HepG2 (cell line): Measurements from ENCODE around the gene RBP2. TPM values are rescaled to one million over a fixed set of nuclear protein-coding genes. Genes with fewer than 3 reads are reported as not detected.
A peak's percentile ranks its signal among the peaks of the same experiment; 100 is the strongest.

Experiments
- ATAC-seq: fragments of 200-7000 bp; cut with Tn5 transposase; 3 replicates; pipeline ENCODE4 v1.9.1; 2020; ENCODE audit warnings: mild to moderate bottlenecking, moderate library complexity
- BruUV-seq: library from RNA; stranded (reverse); fragments of 400-500 nt; replicated peaks from 2 replicates; lab custom pipeline; 2021; lab: Mats Ljungman, UMichigan
- CTCF ChIA-PET: fragments of 300-600 bp; formaldehyde crosslinking; extraction: SDS; loops from one replicate; lab custom pipeline; 2021; ENCODE audit warnings: low total read pairs, inconsistent platforms, low intra/inter-chr PET ratio; lab: Yijun Ruan, JAX
- POLR2A ChIA-PET: fragments of 350-600 bp; sonication (Branson Sonifier 250); formaldehyde crosslinking; loops from one replicate; lab custom pipeline; 2020; ENCODE audit warnings: antibody characterized with exemption, inconsistent platforms; lab: Yijun Ruan, JAX
- DNase-seq: peaks from one replicate; pipeline ENCODE4 v3.0.0-alpha.2; 2015; ENCODE audit warnings: low spot score
- FAIRE-seq: peaks from 3 replicates; lab custom pipeline; 2011; peaks lifted over from hg19 to GRCh38; lab: Jason Lieb, UNC
- H2AFZ ChIP-seq: one replicate; pipeline ENCODE4 v1.6.1; 2011; ENCODE audit warnings: low read length, inconsistent platforms
- H3K27ac ChIP-seq: fragments of 300-600 bp; 3 replicates; pipeline ENCODE4 v1.8.0; 2011; ENCODE audit warnings: mixed run types, mild to moderate bottlenecking, mixed read lengths, low read length, inconsistent platforms; ENCODE audit not compliant: insufficient read depth; ENCODE audit errors: extremely low read length
- H3K27me3 ChIP-seq, 2 experiments: fragments of 200-600 bp in 1 of 2; 2 replicates in 1 of 2; 3 replicates in 1 of 2; pipeline versions ENCODE4 v1.6.0 to v1.8.0; 2011; ENCODE audit warnings: low read length in 2 of 2, mild to moderate bottlenecking in 2 of 2, moderate library complexity in 2 of 2, inconsistent platforms in 1 of 2; ENCODE audit not compliant: insufficient read depth in 2 of 2, control insufficient read depth in 1 of 2
- H3K36me3 ChIP-seq, 2 experiments: fragments of 200-600 bp in 1 of 2; replicated peaks in 1 of 2; 2 replicates in 1 of 2; 3 replicates in 1 of 2; pipeline versions ENCODE4 v1.5.1 to v1.8.0; 2011; ENCODE audit warnings: low read length in 2 of 2, inconsistent platforms in 1 of 2; ENCODE audit not compliant: insufficient read depth in 2 of 2, control insufficient read depth in 1 of 2
- H3K4me1 ChIP-seq: 2 replicates; pipeline ENCODE4 v1.5.1; 2012; ENCODE audit warnings: low read length, inconsistent platforms; ENCODE audit not compliant: insufficient read depth
- H3K4me2 ChIP-seq: 2 replicates; pipeline ENCODE4 v1.6.0; 2011; ENCODE audit warnings: low read depth, low read length, inconsistent platforms
- H3K4me3 ChIP-seq, 3 experiments: fragments of 200-600 bp in 1 of 3; sonication (generic), shearing (Covaris generic) in 1 of 3; replicated peaks in 1 of 3; 2 replicates each; pipeline ENCODE4 v1.5.1; 2011 to 2016; ENCODE audit warnings: low read length in 3 of 3, inconsistent platforms in 2 of 3, low read depth in 2 of 3, mild to moderate bottlenecking in 2 of 3, control low read depth in 1 of 3, mixed read lengths in 1 of 3; ENCODE audit not compliant: insufficient read depth in 1 of 3
- H3K79me2 ChIP-seq: one replicate; pipeline ENCODE4 v1.6.1; 2011; ENCODE audit warnings: low read length, inconsistent platforms; ENCODE audit not compliant: insufficient read depth
- H3K9ac ChIP-seq: 2 replicates; pipeline ENCODE4 v1.6.0; 2011; ENCODE audit warnings: mild to moderate bottlenecking, low read depth, low read length, inconsistent platforms; ENCODE audit not compliant: insufficient read depth
- H3K9me3 ChIP-seq: 2 replicates; pipeline ENCODE4 v1.5.1; 2012; ENCODE audit warnings: mild to moderate bottlenecking, low read length
- H4K20me1 ChIP-seq: 2 replicates; pipeline ENCODE4 v1.6.0; 2011; ENCODE audit warnings: inconsistent platforms, mild to moderate bottlenecking, low read length, moderate library complexity; ENCODE audit not compliant: insufficient read depth
- CAMTA2 ChIP-seq: sonication (generic); formaldehyde crosslinking; IDR thresholded peaks from 2 replicates; pipeline ENCODE4 v1.4.0; 2020; ENCODE audit warnings: mild to moderate bottlenecking, missing genetic modification reagents, borderline replicate concordance
- CEBPB ChIP-seq: IDR thresholded peaks from 2 replicates; pipeline ENCODE4 v1.6.1; 2011; ENCODE audit warnings: low read depth, low read length, improper control_type of control experiment, borderline replicate concordance
- GATAD1 ChIP-seq: IDR thresholded peaks from 2 replicates; pipeline ENCODE4 v1.6.1; 2016; ENCODE audit warnings: missing genetic modification reagents, missing compliant biosample characterization
- MTA3 ChIP-seq: sonication (generic); formaldehyde crosslinking; IDR thresholded peaks from 2 replicates; pipeline ENCODE4 v1.4.0; 2020; ENCODE audit warnings: missing genetic modification reagents
- WGBS: methylation state at CpG from one replicate; pipeline ENCODE4 v1.1.6; 2017; ENCODE audit warnings: low lambda C conversion rate; 5-methylcytosine and 5-hydroxymethylcytosine counted together
- in situ Hi-C: cut with HindIII; loops from 2 replicates; pipeline ENCODE4 v1.10.0; 2017; ENCODE audit warnings: low pct_unique_long_range_greater_than_20kb; ENCODE audit not compliant: extremely low pct_ligation_motif_present
- intact Hi-C: fragments of 100-400 bp; cut with micrococcal nuclease; formaldehyde crosslinking; loops from one replicate; pipeline ENCODE4 v1.10.0; 2022; ENCODE audit not compliant: unreplicated experiment
- polyA plus RNA-seq, 8 experiments: library from polyadenylated mRNA; depleted of rRNA in 3 of 8; stranded (reverse) in 7 of 8; unstranded in 1 of 8; fragments of >200 nt; fragmentation: Illumina TruSeq in 4 of 8; extraction: Trizol in 4 of 8; gene quantifications; 2 replicates each; pipeline versions ENCODE4 v1.2.1 to v1.2.3, GENCODE V29; 2011 to 2016; ENCODE audit warnings: low read depth in 4 of 8, missing spikeins in 1 of 8, mixed read lengths in 1 of 8; ENCODE audit not compliant: insufficient read depth in 1 of 8
- total RNA-seq, 5 experiments: library from RNA; depleted of rRNA; stranded (reverse); fragments of >200 nt; fragmentation: Illumina TruSeq; extraction: Trizol; gene quantifications; 2 replicates each; pipeline ENCODE4 v1.2.3, GENCODE V29; 2016; ENCODE audit warnings: low read depth in 1 of 5
- TF ChIP-seq, protein P1 (sequence below): IDR thresholded peaks from 2 replicates; pipeline ENCODE4 v1.6.1; 2018; ENCODE audit warnings: missing genetic modification reagents, mild to moderate bottlenecking, missing compliant biosample characterization

RBP2 gene
- total and polyA plus RNA-seq, 2 of the 13 experiments (the other 11 are each of a cell fraction or from before 2014, with no cell fraction given): 0.17 to 2.5 TPM

DNA sequence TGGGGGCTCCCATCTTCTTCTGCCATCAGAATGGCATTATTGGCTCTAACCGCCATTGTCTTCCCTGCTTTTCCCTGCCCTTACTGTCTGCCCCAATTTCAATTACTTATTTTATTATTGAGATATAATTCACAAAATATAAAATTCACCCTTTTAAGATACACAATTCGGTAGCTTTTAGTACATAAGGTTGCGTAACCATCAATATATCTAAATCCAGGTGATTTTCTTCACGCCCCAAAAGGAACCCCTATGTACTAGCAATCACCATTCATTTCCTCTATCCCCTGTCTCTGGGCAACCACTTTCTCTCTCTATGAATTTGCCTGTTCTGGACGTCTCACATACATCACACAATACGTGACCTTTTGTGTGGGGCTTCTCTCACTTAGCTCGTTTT lies 18.0 kb downstream of the RBP2 start:
- H4K20me1 ChIP-seq: no peaks in the 10 kb centered on the region
- no peaks in the 10 kb centered on the region for H3K36me3 ChIP-seq
- no peak overlapping the region for H2AFZ ChIP-seq
- H3K9ac ChIP-seq: no peak overlapping the region
- POLR2A ChIA-PET: no interaction called here
- no peak overlapping the region for H3K4me2 ChIP-seq
- TF ChIP-seq CEBPB (peak; percentile 44; the same call in 1 of the 2 replicates), GATAD1 (no peak)
- TF ChIP-seq, all 625 proteins: peak for 1
- CTCF ChIA-PET: no interaction called here
- ATAC-seq: no peak
- BruUV-seq: no TSS peak
- no peak overlapping the region for H3K27ac ChIP-seq
- no peak for DNase-seq
- no peaks in the 10 kb centered on the region for H3K4me1 ChIP-seq
- no peak for FAIRE-seq
- in situ Hi-C loops (no loop called here), intact Hi-C loops (no loop called here)
- H3K4me3 ChIP-seq: no peak overlapping the region
- no peaks in the 10 kb centered on the region for H3K79me2 ChIP-seq
- H3K9me3 ChIP-seq: no peaks in the 10 kb centered on the region
- no peaks in the 10 kb centered on the region for H3K27me3 ChIP-seq
- WGBS: 54% methylated on average over 7 of the region's 7 CpGs

DNA sequence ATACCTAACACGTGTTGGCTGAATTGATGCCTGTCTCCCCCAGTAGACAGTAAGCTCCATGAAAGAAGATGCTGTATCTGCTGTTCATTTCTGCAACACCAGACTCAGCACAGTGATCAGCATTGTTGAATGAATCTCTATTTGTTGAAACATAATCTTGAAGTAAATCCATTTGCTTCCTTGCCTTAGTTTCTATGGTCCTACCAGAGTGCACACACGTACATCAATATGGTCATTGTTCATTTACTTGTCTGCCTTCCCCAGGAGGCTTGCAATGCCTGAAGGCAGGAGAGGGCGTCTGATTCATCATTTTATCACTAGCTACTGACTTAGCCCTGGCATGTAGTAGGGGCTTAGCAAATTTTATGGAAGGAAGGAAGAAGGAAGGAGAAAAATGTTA lies 19.2 kb downstream of the RBP2 start:
- Histone ChIP-seq H2AFZ (no peak overlapping the region), H3K4me1 (no peaks in the 10 kb centered on the region), H3K79me2 (no peaks in the 10 kb centered on the region), H4K20me1 (no peaks in the 10 kb centered on the region), H3K4me2 (no peak overlapping the region), H3K36me3 (no peaks in the 10 kb centered on the region), H3K9me3 (no peaks in the 10 kb centered on the region), H3K27ac (no peak overlapping the region), H3K4me3 (no peak overlapping the region), H3K27me3 (no peaks in the 10 kb centered on the region), H3K9ac (no peak overlapping the region)
- in situ Hi-C loops (no loop called here), intact Hi-C loops (no loop called here)
- no peak for DNase-seq
- TF ChIP-seq CAMTA2: no peak
- TF ChIP-seq MTA3 (CRISPR knock-in tag): no peak
- TF ChIP-seq, protein P1, sequence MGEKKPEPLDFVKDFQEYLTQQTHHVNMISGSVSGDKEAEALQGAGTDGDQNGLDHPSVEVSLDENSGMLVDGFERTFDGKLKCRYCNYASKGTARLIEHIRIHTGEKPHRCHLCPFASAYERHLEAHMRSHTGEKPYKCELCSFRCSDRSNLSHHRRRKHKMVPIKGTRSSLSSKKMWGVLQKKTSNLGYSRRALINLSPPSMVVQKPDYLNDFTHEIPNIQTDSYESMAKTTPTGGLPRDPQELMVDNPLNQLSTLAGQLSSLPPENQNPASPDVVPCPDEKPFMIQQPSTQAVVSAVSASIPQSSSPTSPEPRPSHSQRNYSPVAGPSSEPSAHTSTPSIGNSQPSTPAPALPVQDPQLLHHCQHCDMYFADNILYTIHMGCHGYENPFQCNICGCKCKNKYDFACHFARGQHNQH (CRISPR knock-in tag): no peak
- ATAC-seq: no peak
- no TSS peak for BruUV-seq
- CTCF ChIA-PET: no interaction called here
- 44% methylated on average over 3 of the region's 3 CpGs for WGBS
- FAIRE-seq: no peak
- POLR2A ChIA-PET: no interaction called here
